ENCODE data around the gene ACSL1.

The ACSL1 gene

GRCh38 chr4:184805462-184806228 is 20.1 kb downstream of the ACSL1 start:
- H3K4me3 ChIP-seq (ENCODE audit: low read depth, low read length) = no peak overlapping the region
- no peak for TF ChIP-seq CTCF (IDR thresholded peaks at IDR 0.05; ENCODE audit: low read depth, low read length)

GRCh38 chr4:184804621-184805020 is 21.1 kb downstream of the ACSL1 start:
- no peak for TF ChIP-seq CTCF (IDR thresholded peaks at IDR 0.05; ENCODE audit: low read depth, low read length)
- H3K4me3 ChIP-seq (ENCODE audit: low read depth, low read length) = no peak overlapping the region

GRCh38 chr4:184803874-184804273 is 21.9 kb downstream of the ACSL1 start:
- no peak for TF ChIP-seq CTCF (IDR thresholded peaks at IDR 0.05; ENCODE audit: low read depth, low read length)
- H3K4me3 ChIP-seq (ENCODE audit: low read depth, low read length) = no peak overlapping the region

GRCh38 chr4:184803133-184803532 is 22.6 kb downstream of the ACSL1 start:
- TF ChIP-seq CTCF (IDR thresholded peaks at IDR 0.05; ENCODE audit: low read depth, low read length) = no peak
- H3K4me3 ChIP-seq (ENCODE audit: low read depth, low read length) = no peak overlapping the region

- no peak for TF ChIP-seq CTCF (IDR thresholded peaks at IDR 0.05; ENCODE audit: low read depth, low read length)
- no peak overlapping the region for H3K4me3 ChIP-seq (ENCODE audit: low read depth, low read length)
Observed at GRCh38 chr4:184802697-184803015, 23.1 kb downstream of the ACSL1 start.

GRCh38 chr4:184801781-184802696 is 23.7 kb downstream of the ACSL1 start:
- H3K4me3 ChIP-seq (ENCODE audit: low read depth, low read length) = no peak overlapping the region
- TF ChIP-seq CTCF (IDR thresholded peaks at IDR 0.05; ENCODE audit: low read depth, low read length) = no peak

GRCh38 chr4:184798504-184798903 is 27.3 kb downstream of the ACSL1 start:
- TF ChIP-seq CTCF (IDR thresholded peaks at IDR 0.05; ENCODE audit: low read depth, low read length) = no peak
- no peak overlapping the region for H3K4me3 ChIP-seq (ENCODE audit: low read depth, low read length)
